ENCODE data around the gene NPAS1.

The NPAS1 gene

DNA sequence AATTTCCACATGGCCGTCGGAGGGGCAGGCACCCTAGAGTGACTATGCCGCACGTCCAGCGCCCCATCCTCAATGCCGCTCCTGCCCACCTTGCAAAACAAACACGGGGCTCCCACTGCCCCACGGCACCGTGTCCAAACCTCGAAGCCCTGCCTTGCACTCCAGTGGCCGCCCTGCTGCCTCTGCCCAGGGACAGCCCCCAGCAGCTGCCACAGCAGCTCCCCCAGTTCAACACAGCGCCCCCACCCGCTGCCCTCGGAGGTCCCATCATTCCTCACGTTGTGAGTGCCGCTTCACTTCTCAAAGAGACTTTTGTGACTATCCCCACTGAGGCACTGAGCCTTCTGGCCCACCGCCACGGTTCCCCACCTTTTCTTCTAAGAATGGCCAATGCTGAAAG is 51.1 kb downstream of the NPAS1 start:
- TF ChIP-seq, protein P1, sequence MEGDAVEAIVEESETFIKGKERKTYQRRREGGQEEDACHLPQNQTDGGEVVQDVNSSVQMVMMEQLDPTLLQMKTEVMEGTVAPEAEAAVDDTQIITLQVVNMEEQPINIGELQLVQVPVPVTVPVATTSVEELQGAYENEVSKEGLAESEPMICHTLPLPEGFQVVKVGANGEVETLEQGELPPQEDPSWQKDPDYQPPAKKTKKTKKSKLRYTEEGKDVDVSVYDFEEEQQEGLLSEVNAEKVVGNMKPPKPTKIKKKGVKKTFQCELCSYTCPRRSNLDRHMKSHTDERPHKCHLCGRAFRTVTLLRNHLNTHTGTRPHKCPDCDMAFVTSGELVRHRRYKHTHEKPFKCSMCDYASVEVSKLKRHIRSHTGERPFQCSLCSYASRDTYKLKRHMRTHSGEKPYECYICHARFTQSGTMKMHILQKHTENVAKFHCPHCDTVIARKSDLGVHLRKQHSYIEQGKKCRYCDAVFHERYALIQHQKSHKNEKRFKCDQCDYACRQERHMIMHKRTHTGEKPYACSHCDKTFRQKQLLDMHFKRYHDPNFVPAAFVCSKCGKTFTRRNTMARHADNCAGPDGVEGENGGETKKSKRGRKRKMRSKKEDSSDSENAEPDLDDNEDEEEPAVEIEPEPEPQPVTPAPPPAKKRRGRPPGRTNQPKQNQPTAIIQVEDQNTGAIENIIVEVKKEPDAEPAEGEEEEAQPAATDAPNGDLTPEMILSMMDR (IDR thresholded peaks at IDR 0.05): no peak

DNA sequence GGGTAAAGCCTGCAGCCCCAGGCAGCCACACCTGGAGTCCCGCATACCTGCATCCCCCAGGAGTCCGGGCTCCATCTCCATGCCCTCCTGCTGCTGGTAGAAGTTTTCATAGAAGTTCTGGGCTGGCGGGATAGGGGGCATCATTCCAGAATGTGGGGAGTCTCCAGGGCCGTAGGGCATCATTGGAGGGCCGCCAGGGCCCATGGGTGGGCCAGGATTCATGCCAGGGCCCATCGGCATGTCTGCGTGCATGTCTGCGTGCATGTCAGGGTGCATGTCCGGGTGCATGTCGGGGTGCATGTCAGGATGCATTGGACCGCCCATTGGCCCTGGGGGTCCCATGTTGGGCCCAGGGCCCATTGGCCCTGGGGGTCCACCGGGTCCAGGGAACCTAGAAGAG is 52.1 kb downstream of the NPAS1 start:
- TF ChIP-seq, protein P1 (IDR thresholded peaks at IDR 0.05): no peak

DNA sequence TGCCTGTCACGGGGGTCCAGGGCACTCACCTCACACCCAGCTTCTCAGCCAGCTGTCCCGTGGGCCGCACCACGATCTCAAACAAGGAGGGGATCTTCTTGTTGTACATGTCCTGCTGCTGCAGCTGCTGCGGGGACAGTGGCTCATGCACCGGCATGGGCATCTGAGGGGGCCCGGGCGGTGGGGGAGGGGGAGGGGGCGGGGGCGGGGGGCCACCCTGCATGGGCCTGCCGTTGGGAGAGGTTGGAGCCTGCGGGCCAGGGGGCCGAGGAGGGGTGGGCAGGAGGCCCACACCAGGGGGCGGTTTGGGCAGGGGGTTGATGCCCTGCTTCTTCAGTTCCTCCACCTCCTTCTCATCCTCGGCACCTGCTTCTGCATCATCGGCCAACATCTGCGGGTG is 52.7 kb downstream of the NPAS1 start:
- TF ChIP-seq, protein P1 (IDR thresholded peaks at IDR 0.05): no peak

DNA sequence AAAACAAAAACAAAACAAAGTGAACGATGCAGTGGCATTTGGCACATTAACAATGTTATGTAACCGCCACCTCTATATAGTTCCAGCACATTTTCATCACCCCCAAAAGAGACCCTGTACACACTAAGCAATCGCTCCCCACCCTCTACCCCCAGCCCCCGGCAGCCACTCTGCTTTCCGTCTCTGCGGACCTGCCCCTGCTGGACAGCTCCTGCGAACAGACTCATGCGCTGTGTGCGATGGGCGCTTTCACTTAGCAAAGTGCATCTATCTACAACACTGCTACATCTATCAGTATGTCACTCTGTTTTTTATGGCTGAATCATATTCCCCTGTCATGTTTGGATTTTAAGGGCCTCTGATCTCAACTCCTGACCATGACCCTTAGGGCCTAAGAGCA is 53.9 kb downstream of the NPAS1 start:
- TF ChIP-seq, protein P1 (IDR thresholded peaks at IDR 0.05): no peak

DNA sequence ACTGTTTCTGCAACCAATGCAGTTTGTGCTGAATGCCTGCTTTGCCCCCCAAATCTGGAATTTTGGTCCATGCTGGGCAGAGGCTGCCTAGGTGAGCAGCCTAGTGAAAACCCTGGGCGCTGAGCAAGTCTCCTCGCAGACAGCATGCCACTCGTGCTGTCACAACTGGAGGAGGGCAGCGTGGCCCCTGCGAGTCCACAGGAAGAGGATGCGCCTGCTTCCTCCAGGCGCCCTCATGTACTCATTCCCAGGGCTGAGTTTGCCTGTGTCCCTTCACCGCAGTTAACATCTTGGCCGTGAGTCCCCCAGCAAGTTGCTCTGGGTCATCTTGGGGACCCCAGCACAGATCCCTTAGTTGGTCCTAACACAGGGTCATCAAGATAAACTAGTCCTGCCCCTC is 55.0 kb downstream of the NPAS1 start:
- TF ChIP-seq, protein P1 (IDR thresholded peaks at IDR 0.05): no peak

DNA sequence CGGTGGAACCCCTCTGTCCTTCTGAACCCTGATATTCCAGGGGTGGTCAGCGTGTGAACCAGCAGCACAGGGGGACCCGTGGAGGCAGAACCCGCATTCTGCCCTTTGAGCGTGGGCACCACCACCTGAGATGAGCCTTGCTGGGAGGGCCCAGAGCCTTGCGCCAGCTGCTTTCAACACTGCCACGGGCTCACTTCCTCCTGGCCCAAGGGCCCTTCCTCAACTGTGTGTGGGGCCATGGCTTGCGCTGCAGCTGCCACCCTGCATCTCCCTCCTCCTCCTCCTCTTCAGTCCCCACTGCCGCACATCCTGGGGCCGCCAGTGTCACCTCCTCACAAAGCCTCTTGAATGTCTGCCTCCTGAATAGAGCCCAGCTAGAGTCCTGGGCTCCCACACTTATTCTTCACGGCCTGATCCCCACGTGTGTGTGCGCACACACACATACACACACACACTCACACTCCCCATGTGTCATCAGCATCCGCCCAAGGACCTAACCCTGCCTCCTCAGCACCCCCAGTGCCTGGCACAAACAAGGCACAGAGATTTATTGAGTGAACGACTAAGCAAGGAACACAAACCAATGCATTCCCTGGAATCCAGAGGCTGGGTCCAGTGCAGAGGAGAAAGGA is 55.7 kb downstream of the NPAS1 start:
- TF ChIP-seq, protein P1 (IDR thresholded peaks at IDR 0.05): no peak

DNA sequence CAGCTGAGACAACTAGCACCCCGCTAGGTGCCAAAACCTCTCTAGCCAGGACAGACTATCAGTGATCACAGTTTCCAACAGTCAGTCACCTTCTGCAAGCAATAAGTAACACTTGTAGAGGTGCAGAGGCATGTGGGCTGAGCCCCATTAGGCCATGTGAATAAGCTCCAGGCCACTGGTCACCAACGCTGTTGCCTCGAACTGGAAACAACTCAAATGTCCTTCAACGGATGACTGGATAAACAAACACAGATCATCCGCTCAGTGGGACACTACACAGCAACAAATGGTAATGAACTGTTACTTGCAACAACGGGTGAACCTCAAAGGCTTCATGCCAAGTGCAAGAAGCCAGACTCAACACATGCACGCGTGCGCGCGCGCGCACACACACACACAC is 56.3 kb downstream of the NPAS1 start:
- TF ChIP-seq, protein P1 (IDR thresholded peaks at IDR 0.05): no peak

DNA sequence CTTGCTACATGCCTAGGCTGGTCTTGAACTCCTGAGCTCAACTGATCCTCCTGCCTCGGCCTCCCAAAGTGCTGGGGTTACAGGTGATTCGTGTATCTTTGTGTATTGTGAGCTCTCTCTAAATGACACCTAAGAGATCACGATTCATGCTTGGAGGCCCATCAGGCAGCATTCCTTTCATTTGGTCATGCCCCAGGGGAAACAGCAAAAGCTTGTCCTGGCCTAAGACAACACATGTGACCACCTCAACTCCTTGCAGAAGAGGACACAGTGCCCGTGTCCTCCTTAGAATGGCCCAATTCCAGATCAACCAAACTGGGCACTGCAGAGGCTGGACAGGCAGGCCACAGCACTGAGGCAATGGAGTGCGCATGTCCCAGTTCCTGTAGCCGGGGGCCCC is 61.5 kb downstream of the NPAS1 start:
- TF ChIP-seq, protein P1 (IDR thresholded peaks at IDR 0.05): no peak

Measured in LNCAP (cell line).